ENCODE measurements around the gene LDHAL6B. TPM values are rescaled to one million over a fixed set of nuclear protein-coding genes. Genes with fewer than 3 reads are reported as not detected.
A peak's percentile ranks its signal among the peaks of the same experiment; 100 is the strongest.

The LDHAL6B gene

DNA sequence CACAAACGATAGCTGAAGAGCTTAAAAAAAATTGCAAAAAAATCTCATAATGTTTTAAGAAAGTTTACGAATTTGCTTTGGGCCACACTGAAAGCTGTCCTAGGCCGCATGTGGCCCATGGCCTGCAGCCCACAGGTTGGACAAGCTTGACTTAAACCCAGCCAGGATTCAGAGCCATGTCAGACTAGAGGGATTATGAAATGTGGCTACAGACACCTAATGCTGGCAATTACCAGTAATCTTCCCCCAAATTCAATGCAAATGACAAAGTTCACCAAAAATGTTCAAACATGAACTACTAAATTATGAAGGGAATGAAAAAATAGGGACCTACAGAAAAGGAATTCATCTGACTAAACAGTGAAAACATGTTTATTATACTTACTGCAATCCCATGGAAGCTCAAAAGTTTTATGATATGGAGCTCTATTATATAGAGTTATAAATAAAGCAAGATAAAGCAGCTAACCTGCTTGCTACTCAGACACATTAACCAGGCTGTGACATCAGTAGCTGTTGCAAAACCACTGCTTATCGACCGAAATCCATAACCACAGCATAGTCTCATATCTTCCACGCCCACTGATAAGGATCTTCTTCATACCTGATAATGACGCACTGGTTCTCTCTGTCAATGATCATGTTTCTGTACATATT, 49.2 kb downstream of the LDHAL6B start:
- no peaks in the 10 kb centered on the region for H3K9me3 ChIP-seq (replicated peaks in 1 of 2; ENCODE audit: control insufficient read depth in 2 of 2, insufficient read depth in 1 of 2, low read depth in 1 of 2, low read length in 2 of 2)
- H3K4me3 ChIP-seq (ENCODE audit: low read length in 2 of 2), result no peak overlapping the region
- no CpG with 5 or more reads among the region's 7 CpGs for WGBS, 2 donors (ENCODE audit: extremely low coverage in 2 of 2, insufficient read length in 2 of 2, insufficient replicate concordance in 1 of 2)
- no peak overlapping the region for H3K14ac ChIP-seq (ENCODE audit: low read length)
- H4K8ac ChIP-seq (ENCODE audit: low read depth, low read length), result no peak overlapping the region
- no peak overlapping the region for H3K27ac ChIP-seq (replicated peaks; ENCODE audit: low read length)
- H3K4me2 ChIP-seq (ENCODE audit: insufficient read depth, low read length, poor library complexity, severe bottlenecking), result no peak overlapping the region
- H2BK120ac ChIP-seq (ENCODE audit: low read depth, low read length), result no peak overlapping the region
- peaks cover 2 to 8% of the 10 kb centered on the region in 2 donors for H3K4me1 ChIP-seq (ENCODE audit: control insufficient read depth in 2 of 2, insufficient read depth in 1 of 2, low read depth in 1 of 2, low read length in 2 of 2)
- no peaks in the 10 kb centered on the region for H3K27me3 ChIP-seq (ENCODE audit: control insufficient read depth in 3 of 3, insufficient read depth in 3 of 3, low read depth in 1 of 3, low read length in 3 of 3)
- no peaks in the 10 kb centered on the region for H3K79me1 ChIP-seq (ENCODE audit: low read depth, low read length)
- H2BK12ac ChIP-seq (ENCODE audit: low read length), result no peak overlapping the region
- H2AFZ ChIP-seq (ENCODE audit: low read length), result no peak overlapping the region
- H2BK15ac ChIP-seq (ENCODE audit: low read length), result no peak overlapping the region
- H3K36me3 ChIP-seq (replicated peaks in 1 of 2; ENCODE audit: control insufficient read depth in 2 of 2, insufficient read depth in 2 of 2, low read length in 2 of 2), result peaks cover 0 to 1% of the 10 kb centered on the region in 2 donors
- H2BK5ac ChIP-seq (ENCODE audit: low read length), result no peak overlapping the region
- no peak for DNase-seq (ENCODE audit: low spot score)
- no peak overlapping the region for H3K23ac ChIP-seq (ENCODE audit: low read depth, low read length, poor library complexity)
- no peak overlapping the region for H2AK5ac ChIP-seq (ENCODE audit: low read depth, low read length)
- no peak overlapping the region for H3K9ac ChIP-seq (ENCODE audit: low read depth, low read length, poor library complexity)
- no peak overlapping the region for H3K18ac ChIP-seq (ENCODE audit: low read length)
- no peak overlapping the region for H3K4ac ChIP-seq (ENCODE audit: low read length)
- H4K91ac ChIP-seq (ENCODE audit: low read depth, low read length, poor library complexity), result no peak overlapping the region

DNA sequence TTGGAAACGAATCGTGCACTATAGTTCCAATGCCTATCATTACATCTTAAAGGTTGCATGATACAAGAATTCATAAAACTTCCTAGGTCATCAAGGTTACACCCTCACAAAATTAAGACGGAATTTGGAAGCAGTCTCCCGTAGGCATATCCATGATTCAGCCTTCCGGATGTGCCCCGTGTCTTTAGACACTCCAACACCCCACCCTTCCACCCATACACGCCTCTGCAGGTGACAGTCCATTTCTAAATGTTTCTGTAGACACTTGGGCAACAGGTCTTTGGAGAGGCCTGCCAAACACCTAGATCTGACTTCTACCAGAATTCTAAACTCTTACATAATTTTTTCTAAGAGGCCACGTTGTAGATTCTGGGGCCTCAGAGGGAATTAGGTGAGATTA, 49.8 kb downstream of the LDHAL6B start:
- H3K4me2 ChIP-seq (ENCODE audit: insufficient read depth, low read length, poor library complexity, severe bottlenecking), result no peak overlapping the region
- no peak overlapping the region for H3K4ac ChIP-seq (ENCODE audit: low read length)
- no peak overlapping the region for H2BK5ac ChIP-seq (ENCODE audit: low read length)
- H3K27ac ChIP-seq (replicated peaks; ENCODE audit: low read length), result no peak overlapping the region
- no peak overlapping the region for H4K91ac ChIP-seq (ENCODE audit: low read depth, low read length, poor library complexity)
- H3K27me3 ChIP-seq (ENCODE audit: control insufficient read depth in 3 of 3, insufficient read depth in 3 of 3, low read depth in 1 of 3, low read length in 3 of 3), result no peaks in the 10 kb centered on the region
- peaks cover 0 to 1% of the 10 kb centered on the region in 2 donors for H3K36me3 ChIP-seq (replicated peaks in 1 of 2; ENCODE audit: control insufficient read depth in 2 of 2, insufficient read depth in 2 of 2, low read length in 2 of 2)
- H3K9me3 ChIP-seq (replicated peaks in 1 of 2; ENCODE audit: control insufficient read depth in 2 of 2, insufficient read depth in 1 of 2, low read depth in 1 of 2, low read length in 2 of 2), result no peaks in the 10 kb centered on the region
- no peak overlapping the region for H3K18ac ChIP-seq (ENCODE audit: low read length)
- no peak overlapping the region for H3K9ac ChIP-seq (ENCODE audit: low read depth, low read length, poor library complexity)
- WGBS, 2 donors (ENCODE audit: extremely low coverage in 2 of 2, insufficient read length in 2 of 2, insufficient replicate concordance in 1 of 2), result no CpG with 5 or more reads among the region's 8 CpGs
- H2BK15ac ChIP-seq (ENCODE audit: low read length), result no peak overlapping the region
- H2BK12ac ChIP-seq (ENCODE audit: low read length), result no peak overlapping the region
- H2AFZ ChIP-seq (ENCODE audit: low read length), result no peak overlapping the region
- H3K14ac ChIP-seq (ENCODE audit: low read length), result no peak overlapping the region
- H4K8ac ChIP-seq (ENCODE audit: low read depth, low read length), result no peak overlapping the region
- DNase-seq (ENCODE audit: low spot score), result no peak
- no peak overlapping the region for H2AK5ac ChIP-seq (ENCODE audit: low read depth, low read length)
- peaks cover 2 to 8% of the 10 kb centered on the region in 2 donors for H3K4me1 ChIP-seq (ENCODE audit: control insufficient read depth in 2 of 2, insufficient read depth in 1 of 2, low read depth in 1 of 2, low read length in 2 of 2)
- no peaks in the 10 kb centered on the region for H3K79me1 ChIP-seq (ENCODE audit: low read depth, low read length)
- H3K23ac ChIP-seq (ENCODE audit: low read depth, low read length, poor library complexity), result no peak overlapping the region
- H3K4me3 ChIP-seq (ENCODE audit: low read length in 2 of 2), result no peak overlapping the region
- H2BK120ac ChIP-seq (ENCODE audit: low read depth, low read length), result no peak overlapping the region

- Histone ChIP-seq H3K4ac (ENCODE audit: low read length) (no peak overlapping the region), H4K8ac (ENCODE audit: low read depth, low read length) (no peak overlapping the region), H2AFZ (ENCODE audit: low read length) (no peak overlapping the region), H3K79me1 (ENCODE audit: low read depth, low read length) (no peaks in the 10 kb centered on the region), H3K14ac (ENCODE audit: low read length) (no peak overlapping the region), H4K91ac (ENCODE audit: low read depth, low read length, poor library complexity) (no peak overlapping the region), H2AK5ac (ENCODE audit: low read depth, low read length) (no peak overlapping the region), H3K9ac (ENCODE audit: low read depth, low read length, poor library complexity) (no peak overlapping the region), H2BK12ac (ENCODE audit: low read length) (no peak overlapping the region), H3K27ac (replicated peaks; ENCODE audit: low read length) (no peak overlapping the region), H3K27me3 (ENCODE audit: control insufficient read depth in 3 of 3, insufficient read depth in 3 of 3, low read depth in 1 of 3, low read length in 3 of 3) (no peaks in the 10 kb centered on the region), H3K9me3 (replicated peaks in 1 of 2; ENCODE audit: control insufficient read depth in 2 of 2, insufficient read depth in 1 of 2, low read depth in 1 of 2, low read length in 2 of 2) (no peaks in the 10 kb centered on the region), H3K4me2 (ENCODE audit: insufficient read depth, low read length, poor library complexity, severe bottlenecking) (no peak overlapping the region), H2BK120ac (ENCODE audit: low read depth, low read length) (no peak overlapping the region), H3K4me3 (ENCODE audit: low read length in 2 of 2) (no peak overlapping the region), H3K18ac (ENCODE audit: low read length) (no peak overlapping the region), H3K23ac (ENCODE audit: low read depth, low read length, poor library complexity) (no peak overlapping the region), H3K36me3 (replicated peaks in 1 of 2; ENCODE audit: control insufficient read depth in 2 of 2, insufficient read depth in 2 of 2, low read length in 2 of 2) (peaks cover 0 to 1% of the 10 kb centered on the region in 2 donors), H2BK15ac (ENCODE audit: low read length) (no peak overlapping the region), H2BK5ac (ENCODE audit: low read length) (no peak overlapping the region), H3K4me1 (ENCODE audit: control insufficient read depth in 2 of 2, insufficient read depth in 1 of 2, low read depth in 1 of 2, low read length in 2 of 2) (peaks cover 2 to 8% of the 10 kb centered on the region in 2 donors)
- DNase-seq (ENCODE audit: low spot score), result no peak
- WGBS, 2 donors (ENCODE audit: extremely low coverage in 2 of 2, insufficient read length in 2 of 2, insufficient replicate concordance in 1 of 2), result no CpG with 5 or more reads among the region's 4 CpGs
Observed at GRCh38 chr15:59257140-59257539, 50.5 kb downstream of the LDHAL6B start.

Small RNA genes within 50 kb of the gene (small RNA-seq; reads per million reads assigned to genes)
- gene MIR2116 (ENCODE audit: insufficient read depth), result 13.4 reads per million, percentile 68 among the genes with 10 or more reads in this experiment
- gene RNU4-80P (ENCODE audit: insufficient read depth), result not detected
